WI38 (cell line): ENCODE measurements around the gene CCDC88C.

Experiments used
- H3K4me3 ChIP-seq: 2 replicates; pipeline ENCODE4 v1.5.1; 2011; ENCODE audit warnings: low read depth, mild to moderate bottlenecking, control low read depth, low read length
- TF ChIP-seq, protein P1 (sequence below): IDR thresholded peaks from 2 replicates; pipeline ENCODE4 v1.5.1; 2012; ENCODE audit warnings: low read depth, mild to moderate bottlenecking, control low read depth, low read length

Gene CCDC88C

DNA sequence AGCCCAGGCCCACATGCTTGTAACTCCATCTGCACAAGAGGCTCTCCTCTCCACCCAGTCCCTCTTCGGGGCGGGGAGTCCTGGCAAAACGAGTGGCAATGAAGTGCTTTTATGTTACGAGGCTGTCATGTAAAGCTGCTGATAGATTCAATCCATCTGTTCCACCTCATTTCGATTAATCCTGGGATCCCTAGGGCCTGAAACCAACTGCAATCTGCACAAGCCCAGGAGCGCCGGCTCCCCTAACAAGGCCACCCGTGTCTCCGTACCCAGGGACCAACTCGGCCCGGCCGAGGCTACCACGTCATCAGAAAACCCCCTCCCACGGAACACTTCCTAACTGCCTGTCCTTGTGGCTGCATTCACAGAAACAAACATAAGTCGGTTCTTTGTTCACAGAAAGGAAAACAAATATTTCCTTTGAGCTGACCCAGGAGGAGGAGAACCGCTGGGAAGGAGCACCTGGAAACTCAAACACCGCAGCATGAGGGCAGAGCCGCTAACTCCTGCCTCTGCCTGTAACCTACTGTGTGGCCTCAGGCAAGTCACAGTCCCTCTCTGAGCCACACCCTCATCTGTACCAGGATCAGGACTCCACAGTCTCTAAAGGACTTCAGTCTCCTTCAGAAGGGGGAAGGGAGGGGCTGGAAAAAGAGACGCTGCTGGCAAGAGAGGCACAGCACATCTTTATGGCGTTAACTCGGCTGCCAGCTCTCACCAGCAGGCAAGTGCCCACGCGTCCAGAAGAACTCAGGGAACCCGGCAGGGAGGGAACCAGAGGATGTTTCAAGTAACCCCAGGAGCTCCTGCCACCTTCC lies 47.8 kb downstream of the CCDC88C start:
- TF ChIP-seq, protein P1, sequence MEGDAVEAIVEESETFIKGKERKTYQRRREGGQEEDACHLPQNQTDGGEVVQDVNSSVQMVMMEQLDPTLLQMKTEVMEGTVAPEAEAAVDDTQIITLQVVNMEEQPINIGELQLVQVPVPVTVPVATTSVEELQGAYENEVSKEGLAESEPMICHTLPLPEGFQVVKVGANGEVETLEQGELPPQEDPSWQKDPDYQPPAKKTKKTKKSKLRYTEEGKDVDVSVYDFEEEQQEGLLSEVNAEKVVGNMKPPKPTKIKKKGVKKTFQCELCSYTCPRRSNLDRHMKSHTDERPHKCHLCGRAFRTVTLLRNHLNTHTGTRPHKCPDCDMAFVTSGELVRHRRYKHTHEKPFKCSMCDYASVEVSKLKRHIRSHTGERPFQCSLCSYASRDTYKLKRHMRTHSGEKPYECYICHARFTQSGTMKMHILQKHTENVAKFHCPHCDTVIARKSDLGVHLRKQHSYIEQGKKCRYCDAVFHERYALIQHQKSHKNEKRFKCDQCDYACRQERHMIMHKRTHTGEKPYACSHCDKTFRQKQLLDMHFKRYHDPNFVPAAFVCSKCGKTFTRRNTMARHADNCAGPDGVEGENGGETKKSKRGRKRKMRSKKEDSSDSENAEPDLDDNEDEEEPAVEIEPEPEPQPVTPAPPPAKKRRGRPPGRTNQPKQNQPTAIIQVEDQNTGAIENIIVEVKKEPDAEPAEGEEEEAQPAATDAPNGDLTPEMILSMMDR: no peak
- no peak overlapping the region for H3K4me3 ChIP-seq

DNA sequence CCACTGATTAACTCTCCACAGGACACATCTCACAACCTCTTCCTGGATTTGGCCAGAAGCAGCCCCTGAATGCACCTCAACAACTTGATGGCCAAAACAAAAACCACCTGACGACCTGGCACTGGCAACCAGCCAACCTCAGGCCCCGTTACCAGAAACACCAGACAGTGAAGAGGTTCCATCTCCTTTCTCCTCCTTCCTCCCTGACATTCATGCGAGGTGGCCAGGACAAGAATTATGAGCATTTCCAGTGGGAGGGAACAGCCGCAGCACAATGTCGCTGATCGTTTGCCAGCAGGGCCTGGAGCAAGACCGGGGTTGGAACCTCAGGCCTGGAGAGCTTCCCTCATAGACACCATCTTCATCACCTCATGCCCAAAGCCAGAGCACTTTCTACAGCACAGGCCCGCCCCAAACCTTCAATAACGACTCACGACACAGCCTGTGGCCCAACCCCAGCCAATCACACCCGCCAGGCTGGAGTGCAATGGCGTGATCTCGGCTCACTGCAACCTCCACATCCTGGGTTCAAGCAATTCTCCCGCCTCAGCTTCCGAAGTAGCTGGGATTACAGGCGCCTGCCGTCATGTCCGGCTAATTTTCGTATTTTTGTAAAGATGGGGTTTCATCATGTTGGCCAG lies 48.7 kb downstream of the CCDC88C start:
- TF ChIP-seq, protein P1: no peak
- H3K4me3 ChIP-seq: no peak overlapping the region

DNA sequence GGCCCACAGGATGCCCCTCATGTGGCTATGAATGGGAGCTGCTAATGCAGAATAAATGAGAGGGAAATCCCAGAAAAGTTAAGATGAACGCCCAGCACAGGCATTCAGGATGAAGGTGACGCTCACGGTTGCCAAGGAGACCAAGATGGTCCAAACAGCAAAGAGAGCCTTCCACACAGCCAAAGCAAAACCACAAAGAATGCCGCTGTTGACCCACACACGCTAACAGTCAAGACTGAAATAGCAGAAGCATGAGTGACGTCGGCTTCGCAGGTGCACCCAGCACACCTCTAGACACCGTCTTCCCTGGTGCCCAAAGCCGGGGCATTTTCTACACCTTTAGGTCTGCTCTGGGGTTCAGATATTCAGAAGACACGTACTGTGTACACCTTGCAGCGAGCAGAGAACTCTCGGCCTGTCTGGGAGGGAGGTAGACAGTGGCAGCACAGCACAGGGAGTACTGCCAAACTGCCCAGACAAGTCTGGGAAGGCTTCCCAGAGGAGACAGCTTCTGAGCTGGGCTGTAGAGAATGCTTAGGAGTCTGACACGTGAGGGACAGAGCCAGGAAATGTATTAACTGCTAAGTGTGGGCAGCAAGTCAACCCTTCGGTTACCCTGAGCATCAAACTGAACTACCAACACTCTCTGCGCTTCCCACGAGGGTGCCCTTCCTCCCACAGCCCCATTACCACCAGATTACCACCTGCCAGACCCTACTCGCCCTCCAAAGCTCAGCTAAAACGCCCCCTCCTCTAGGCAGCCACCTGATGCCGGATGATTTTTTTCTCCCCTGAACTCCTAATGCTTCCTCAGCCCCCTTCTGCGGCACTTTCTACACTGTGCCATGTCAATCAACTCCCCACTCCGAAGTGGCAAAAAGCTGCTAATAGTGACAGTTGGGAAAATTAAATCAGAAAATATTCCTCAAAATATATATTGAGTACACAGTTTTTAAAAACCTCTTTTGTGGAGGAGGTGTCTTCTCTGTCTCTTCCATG lies 50.1 kb downstream of the CCDC88C start:
- TF ChIP-seq, protein P1: no peak
- no peak overlapping the region for H3K4me3 ChIP-seq

DNA sequence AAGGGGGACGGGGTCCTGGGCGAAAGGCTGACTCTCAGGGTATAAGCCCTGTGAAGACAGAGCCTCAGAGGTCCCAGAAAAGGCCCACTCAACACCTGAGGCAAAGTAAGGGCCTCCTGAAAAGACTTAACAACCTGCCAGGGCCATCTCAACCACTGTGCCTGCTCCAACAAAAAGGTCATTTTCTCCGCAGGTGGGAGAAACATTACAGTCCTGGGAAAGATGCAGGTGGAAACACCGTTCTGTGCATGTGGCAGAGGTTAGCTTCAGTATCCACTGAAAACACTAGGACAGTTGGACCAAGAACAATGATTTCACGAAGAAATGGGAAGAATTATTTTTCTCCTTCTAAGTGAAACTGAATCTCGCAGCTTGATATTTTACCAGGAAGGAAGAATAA lies 50.9 kb downstream of the CCDC88C start:
- no peak overlapping the region for H3K4me3 ChIP-seq
- TF ChIP-seq, protein P1: no peak

DNA sequence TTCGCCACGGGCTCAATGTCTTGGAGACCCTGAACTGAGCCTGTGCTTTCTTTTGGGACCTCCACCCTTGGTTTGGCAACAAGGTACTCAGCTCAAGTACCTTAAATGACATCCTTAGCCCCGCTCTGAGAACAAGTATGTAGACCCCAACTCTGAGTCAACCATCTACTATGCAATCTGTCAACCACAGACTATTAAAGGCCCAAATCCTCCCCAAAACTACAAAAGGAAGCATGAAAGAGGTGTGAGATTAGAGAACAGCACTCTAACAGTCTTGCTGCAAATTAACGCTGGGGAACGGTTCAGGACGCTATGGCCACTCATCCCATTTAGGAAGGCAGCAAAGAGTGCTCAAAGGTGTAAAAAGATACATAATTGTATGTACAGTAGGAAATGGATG lies 52.1 kb downstream of the CCDC88C start:
- H3K4me3 ChIP-seq: no peak overlapping the region
- TF ChIP-seq, protein P1: no peak

DNA sequence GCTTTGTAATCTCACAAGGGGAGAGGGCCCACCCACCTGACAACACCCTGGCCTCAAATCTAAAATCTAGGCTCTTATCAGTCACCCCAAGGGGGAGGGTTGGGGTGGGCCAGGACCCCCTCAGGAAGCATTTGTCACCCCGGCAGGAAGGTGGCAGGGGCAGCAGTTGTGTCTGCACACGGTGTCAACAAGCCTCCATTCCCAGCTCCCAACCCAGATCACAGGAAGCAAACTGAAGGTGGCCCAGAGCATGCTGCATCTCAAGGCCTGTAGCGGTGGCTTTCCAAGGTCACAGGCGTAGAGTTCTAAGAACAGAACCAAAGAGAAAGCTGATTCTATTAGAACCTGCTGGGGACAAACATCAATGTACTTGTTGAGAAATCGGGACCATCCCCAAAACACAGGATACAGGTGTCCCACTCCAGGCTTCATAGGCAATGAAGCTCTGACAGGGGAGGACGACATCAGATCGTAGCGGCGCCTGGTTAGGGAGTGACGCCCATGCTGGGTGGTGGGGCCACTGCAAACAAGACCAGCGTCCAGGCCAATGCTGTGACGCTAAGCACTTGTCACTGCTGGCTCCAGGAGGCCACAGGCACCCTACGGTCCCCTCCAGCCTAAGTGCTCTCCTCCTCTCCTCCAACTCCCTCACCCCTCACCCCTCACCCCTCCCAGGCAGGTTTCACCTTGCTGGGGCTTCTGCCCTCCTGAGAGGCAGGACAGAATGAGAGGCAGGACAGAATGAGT lies 52.9 kb downstream of the CCDC88C start:
- H3K4me3 ChIP-seq: no peak overlapping the region
- TF ChIP-seq, protein P1: no peak
